Posterior cingulate gyrus (tissue), 11 donors: Measurements from ENCODE around the gene CLUH.
"Not testable (repeated sequence)": the region's sequence is repeated elsewhere in the genome, so short reads cannot be mapped to it uniquely, and the experiment has no call there.

Experiments
- DNase-seq, 10 donors: peaks; one replicate each; pipeline versions ENCODE4 v3.0.0 to v3.0.0-alpha.2; 2020 to 2021; ENCODE audit warnings: mixed read lengths in 3 of 10
- intact Hi-C: fragments of 100-400 bp; cut with DNase I; formaldehyde crosslinking; loops from one replicate; pipeline ENCODE4 v1.15.1; 2023

Gene CLUH

GRCh38 chr17:2703181-2703580, 8.4 kb downstream of the CLUH start:
- intact Hi-C loops: no loop called here
- peak in 4 of 10 donors; percentile 12 to 62 (median 56) for DNase-seq

GRCh38 chr17:2701996-2702741, 9.4 kb downstream of the CLUH start:
- DNase-seq: peak in 4 of 10 donors; percentile 26 to 73 (median 68)
- intact Hi-C loops: no loop called here

GRCh38 chr17:2701161-2701995, 10.2 kb downstream of the CLUH start:
- peak in 6 of 10 donors; percentile 5 to 83 (median 46) for DNase-seq
- intact Hi-C loops: no loop called here

GRCh38 chr17:2700491-2701141, 10.9 kb downstream of the CLUH start:
- peak in 5 of 10 donors; percentile 5 to 79 (median 57) for DNase-seq
- intact Hi-C loops: no loop called here

- intact Hi-C loops: no loop called here
- DNase-seq: peak in 4 of 10 donors; percentile 18 to 75 (median 64)
Observed at GRCh38 chr17:2700030-2700490, 11.5 kb downstream of the CLUH start.

GRCh38 chr17:2699216-2699805, 12.3 kb downstream of the CLUH start:
- DNase-seq: peak in 4 of 10 donors; percentile 11 to 63 (median 34)
- intact Hi-C loops: not testable (repeated sequence)

- intact Hi-C loops: no loop called here
- peak in 4 of 10 donors; percentile 4 to 82 (median 54) for DNase-seq
Observed at GRCh38 chr17:2697611-2698162, 13.9 kb downstream of the CLUH start.

GRCh38 chr17:2695961-2696760, 15.4 kb downstream of the CLUH start:
- intact Hi-C loops: no loop called here
- DNase-seq: peak in 3 of 10 donors; percentile 62 to 78 (median 72)

- intact Hi-C loops: no loop called here
- peak in 4 of 10 donors; percentile 7 to 80 (median 62) for DNase-seq
Observed at GRCh38 chr17:2695243-2695960, 16.2 kb downstream of the CLUH start.

- peak in 2 of 10 donors; percentile 54 to 76 for DNase-seq
- intact Hi-C loops: no loop called here
Observed at GRCh38 chr17:2694381-2695242, 17.0 kb downstream of the CLUH start.

- peak in 3 of 10 donors; percentile 1 to 80 (median 67) for DNase-seq
- intact Hi-C loops: no loop called here
Observed at GRCh38 chr17:2693561-2694380, 17.8 kb downstream of the CLUH start.

GRCh38 chr17:2692781-2693135, 18.8 kb downstream of the CLUH start:
- DNase-seq: peak in 1 of 10 donors; percentile 48
- intact Hi-C loops: no loop called here

GRCh38 chr17:2691965-2692780, 19.4 kb downstream of the CLUH start:
- DNase-seq: peak in 4 of 10 donors; percentile 7 to 85 (median 73)
- intact Hi-C loops: no loop called here

GRCh38 chr17:2691069-2691871, 20.3 kb downstream of the CLUH start:
- peak in 3 of 10 donors; percentile 59 to 78 (median 59) for DNase-seq
- intact Hi-C loops: no loop called here
